Measurements from ENCODE around the gene HS6ST2.
"Not testable (repeated sequence)": the region's sequence is repeated elsewhere in the genome, so short reads cannot be mapped to it uniquely, and the experiment has no call there.

DNA sequence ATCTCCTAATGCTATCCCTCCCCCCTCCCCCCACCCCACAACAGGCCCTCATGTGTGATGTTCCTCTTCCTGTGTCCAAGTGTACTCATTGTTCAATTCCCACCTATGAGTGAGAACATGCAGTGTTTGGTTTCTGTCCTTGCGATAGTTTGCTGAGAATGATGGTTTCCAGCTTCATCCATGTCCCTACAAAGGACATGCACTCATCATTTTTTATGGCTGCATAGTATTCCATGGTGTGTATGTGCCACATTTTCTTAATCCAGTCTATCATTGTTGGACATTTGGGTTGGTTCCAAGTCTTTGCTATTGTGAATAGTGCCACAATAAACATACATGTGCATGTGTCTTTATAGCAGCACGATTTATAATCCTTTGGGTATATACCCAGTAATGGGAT is 77.7 kb downstream of the HS6ST2 start:
- TF ChIP-seq, protein P1, sequence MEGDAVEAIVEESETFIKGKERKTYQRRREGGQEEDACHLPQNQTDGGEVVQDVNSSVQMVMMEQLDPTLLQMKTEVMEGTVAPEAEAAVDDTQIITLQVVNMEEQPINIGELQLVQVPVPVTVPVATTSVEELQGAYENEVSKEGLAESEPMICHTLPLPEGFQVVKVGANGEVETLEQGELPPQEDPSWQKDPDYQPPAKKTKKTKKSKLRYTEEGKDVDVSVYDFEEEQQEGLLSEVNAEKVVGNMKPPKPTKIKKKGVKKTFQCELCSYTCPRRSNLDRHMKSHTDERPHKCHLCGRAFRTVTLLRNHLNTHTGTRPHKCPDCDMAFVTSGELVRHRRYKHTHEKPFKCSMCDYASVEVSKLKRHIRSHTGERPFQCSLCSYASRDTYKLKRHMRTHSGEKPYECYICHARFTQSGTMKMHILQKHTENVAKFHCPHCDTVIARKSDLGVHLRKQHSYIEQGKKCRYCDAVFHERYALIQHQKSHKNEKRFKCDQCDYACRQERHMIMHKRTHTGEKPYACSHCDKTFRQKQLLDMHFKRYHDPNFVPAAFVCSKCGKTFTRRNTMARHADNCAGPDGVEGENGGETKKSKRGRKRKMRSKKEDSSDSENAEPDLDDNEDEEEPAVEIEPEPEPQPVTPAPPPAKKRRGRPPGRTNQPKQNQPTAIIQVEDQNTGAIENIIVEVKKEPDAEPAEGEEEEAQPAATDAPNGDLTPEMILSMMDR (IDR thresholded peaks at IDR 0.05; ENCODE audit: borderline replicate concordance, extremely low read depth, low read length, poor library complexity, severe bottlenecking), result not testable (repeated sequence)
- TF ChIP-seq EZH2 (IDR thresholded peaks at IDR 0.05; ENCODE audit: borderline replicate concordance, low read depth, low read length, severe bottlenecking), result not testable (repeated sequence)
